22Rv1 (cell line): ENCODE data around the gene KDM4C.

Source experiments
- H3K27ac ChIP-seq: fragments of 450-650 bp; 2 replicates; pipeline ENCODE4 v1.5.1; 2017
- CTCF ChIP-seq: fragments of 450-650 bp; IDR thresholded peaks from 2 replicates; pipeline ENCODE4 v1.5.1; 2017; ENCODE audit warnings: mild to moderate bottlenecking
- ZFX ChIP-seq: fragments of 450-650 bp; IDR thresholded peaks from 2 replicates; pipeline ENCODE4 v1.6.1; 2017; ENCODE audit warnings: antibody characterized with exemption, borderline replicate concordance

The KDM4C gene

DNA sequence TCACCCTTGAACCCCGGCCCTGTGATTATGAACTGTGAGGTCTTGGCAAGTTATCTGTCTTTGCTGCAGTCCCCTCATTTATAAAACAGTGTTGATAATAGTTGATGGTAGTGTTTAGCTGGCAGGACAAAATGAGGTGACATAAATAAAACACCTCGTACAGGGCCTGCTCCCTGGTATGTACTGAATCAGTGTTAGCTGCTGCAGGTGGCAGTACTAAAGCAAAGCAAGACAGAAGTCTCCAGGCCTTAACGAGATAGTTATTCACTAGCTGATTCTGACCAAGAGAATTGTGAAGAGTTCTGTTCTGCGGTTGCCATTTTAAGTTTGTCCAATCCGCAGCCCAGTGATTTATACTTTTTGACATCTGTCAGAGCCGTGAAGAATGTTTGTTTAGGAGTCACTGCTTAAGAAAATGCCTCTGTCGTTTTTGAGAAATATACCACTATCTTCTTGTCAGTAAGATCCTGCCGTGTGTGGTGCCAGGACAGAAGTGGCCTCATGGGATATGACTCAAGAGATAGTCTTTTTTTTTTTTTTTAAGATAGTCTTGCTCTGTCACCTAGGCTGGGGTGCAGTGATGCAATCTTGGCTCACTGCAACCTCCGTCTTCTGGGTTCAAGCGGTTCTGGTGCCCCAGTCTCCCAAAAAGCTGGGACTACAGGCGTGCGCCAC is 75.9 kb downstream of the KDM4C start:
- no peak for TF ChIP-seq CTCF
- no peak for TF ChIP-seq ZFX
- no peak overlapping the region for H3K27ac ChIP-seq

DNA sequence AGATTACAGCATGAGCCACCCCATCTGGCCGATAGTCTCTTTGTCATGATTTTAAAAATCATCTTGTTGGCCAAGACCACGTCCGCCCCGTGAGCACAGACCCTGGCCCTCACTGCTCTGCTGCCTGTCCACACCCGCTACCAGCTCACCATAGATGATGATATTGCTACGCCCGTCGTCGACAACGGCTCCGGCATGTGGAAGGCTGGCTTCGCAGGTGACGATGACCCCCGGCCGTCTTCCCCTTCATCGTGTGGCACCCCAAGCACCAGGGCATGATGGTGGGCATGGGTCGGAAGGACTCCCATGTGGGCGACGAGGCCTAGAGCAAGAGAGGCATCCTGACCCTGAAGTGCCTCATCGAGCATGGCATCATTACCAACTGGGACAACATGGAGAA is 76.5 kb downstream of the KDM4C start:
- no peak for TF ChIP-seq CTCF
- no peak for TF ChIP-seq ZFX
- no peak overlapping the region for H3K27ac ChIP-seq

- H3K27ac ChIP-seq, result no peak overlapping the region
- TF ChIP-seq ZFX (no peak), CTCF (no peak)
Measured at GRCh38 chr9:6838158-6838557, 80.4 kb downstream of the KDM4C start.

DNA sequence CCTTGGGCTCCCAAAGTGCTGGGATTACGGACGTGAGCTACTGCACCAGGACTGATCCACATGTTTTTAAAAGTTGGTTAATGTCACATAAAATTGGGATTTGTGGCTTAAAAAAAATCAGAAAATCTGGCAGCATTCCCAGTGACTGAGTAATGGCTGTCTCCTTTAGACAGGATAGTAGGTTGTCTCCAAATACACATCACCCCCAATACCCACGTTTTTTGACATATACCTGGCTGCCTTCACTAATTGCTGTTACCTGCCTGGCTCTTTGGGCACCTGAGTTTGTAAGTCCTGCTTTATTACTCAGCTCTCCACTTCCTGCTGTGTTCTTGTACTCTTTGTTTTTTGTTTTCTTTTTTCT is 84.8 kb downstream of the KDM4C start:
- H3K27ac ChIP-seq, result no peak overlapping the region
- TF ChIP-seq ZFX, result no peak
- no peak for TF ChIP-seq CTCF

GRCh38 chr9:6843742-6844141 is 86.0 kb downstream of the KDM4C start:
- TF ChIP-seq CTCF (no peak), ZFX (no peak)
- H3K27ac ChIP-seq, result no peak overlapping the region

DNA sequence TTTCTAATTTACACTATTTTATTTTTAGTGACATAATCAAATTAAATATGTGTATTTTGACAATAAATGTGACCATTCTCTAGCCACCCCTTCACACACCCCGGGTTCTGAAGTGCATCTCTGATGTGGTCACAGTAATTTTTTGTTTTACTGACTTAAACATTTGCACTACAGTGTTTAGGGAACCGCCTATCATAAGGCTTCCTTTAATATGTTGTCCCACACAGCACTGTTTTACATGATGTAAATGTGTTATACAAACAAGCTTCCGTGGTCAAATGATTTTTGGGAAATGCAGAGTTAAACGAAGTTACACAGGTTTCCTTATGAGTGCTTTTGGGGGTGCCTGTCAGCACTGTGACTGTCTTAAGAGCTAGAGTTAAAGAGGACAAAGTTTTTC is 86.5 kb downstream of the KDM4C start:
- H3K27ac ChIP-seq, result no peak overlapping the region
- TF ChIP-seq ZFX (no peak), CTCF (no peak)

- H3K27ac ChIP-seq, result no peak overlapping the region
- TF ChIP-seq CTCF (no peak), ZFX (no peak)
Measured at GRCh38 chr9:6845128-6845826, 87.5 kb downstream of the KDM4C start.
